RWPE2 (cell line): ENCODE results near the gene RCBTB1.

ENCODE experiments used
- ATAC-seq: fragments of 200-7000 bp; cut with Tn5 transposase; 3 replicates; pipeline ENCODE4 v1.9.1; 2021; ENCODE audit warnings: low read depth
- DNase-seq: peaks from one replicate; pipeline ENCODE4 v3.0.0-alpha.2; 2020; ENCODE audit warnings: low spot score
- H3K27ac ChIP-seq: fragments of 450-650 bp; 2 replicates; pipeline ENCODE4 v1.5.1; 2017; ENCODE audit warnings: mild to moderate bottlenecking; ENCODE audit not compliant: poor library complexity, severe bottlenecking
- H3K27me3 ChIP-seq: fragments of 250-450 bp; sonication (Bioruptor Pico); 2 replicates; pipeline ENCODE4 v1.5.1; 2021; ENCODE audit warnings: mild to moderate bottlenecking, moderate library complexity; ENCODE audit not compliant: insufficient read depth, poor library complexity, severe bottlenecking
- H3K36me3 ChIP-seq: fragments of 250-450 bp; sonication (Bioruptor Pico); 2 replicates; pipeline ENCODE4 v1.5.1; 2020; ENCODE audit warnings: low read depth, mild to moderate bottlenecking, moderate library complexity
- H3K4me1 ChIP-seq: fragments of 250-450 bp; sonication (Bioruptor Pico); 2 replicates; pipeline ENCODE4 v1.5.1; 2021; ENCODE audit warnings: mild to moderate bottlenecking, moderate library complexity; ENCODE audit not compliant: insufficient read depth, poor library complexity, severe bottlenecking
- H3K4me3 ChIP-seq: fragments of 250-450 bp; sonication (Bioruptor Pico); 2 replicates; pipeline ENCODE4 v1.5.1; 2021; ENCODE audit warnings: mild to moderate bottlenecking, moderate library complexity; ENCODE audit not compliant: severe bottlenecking
- H3K9me3 ChIP-seq: fragments of 250-450 bp; sonication (Bioruptor Pico); 2 replicates; pipeline ENCODE4 v1.5.1; 2021; ENCODE audit warnings: mild to moderate bottlenecking, moderate library complexity; ENCODE audit not compliant: severe bottlenecking
- TF ChIP-seq, protein P1 (sequence below): fragments of 450-650 bp; IDR thresholded peaks from one replicate; pipeline ENCODE4 v1.5.1; 2017; ENCODE audit warnings: mild to moderate bottlenecking, moderate library complexity; ENCODE audit not compliant: poor library complexity, severe bottlenecking

RCBTB1 gene

DNA sequence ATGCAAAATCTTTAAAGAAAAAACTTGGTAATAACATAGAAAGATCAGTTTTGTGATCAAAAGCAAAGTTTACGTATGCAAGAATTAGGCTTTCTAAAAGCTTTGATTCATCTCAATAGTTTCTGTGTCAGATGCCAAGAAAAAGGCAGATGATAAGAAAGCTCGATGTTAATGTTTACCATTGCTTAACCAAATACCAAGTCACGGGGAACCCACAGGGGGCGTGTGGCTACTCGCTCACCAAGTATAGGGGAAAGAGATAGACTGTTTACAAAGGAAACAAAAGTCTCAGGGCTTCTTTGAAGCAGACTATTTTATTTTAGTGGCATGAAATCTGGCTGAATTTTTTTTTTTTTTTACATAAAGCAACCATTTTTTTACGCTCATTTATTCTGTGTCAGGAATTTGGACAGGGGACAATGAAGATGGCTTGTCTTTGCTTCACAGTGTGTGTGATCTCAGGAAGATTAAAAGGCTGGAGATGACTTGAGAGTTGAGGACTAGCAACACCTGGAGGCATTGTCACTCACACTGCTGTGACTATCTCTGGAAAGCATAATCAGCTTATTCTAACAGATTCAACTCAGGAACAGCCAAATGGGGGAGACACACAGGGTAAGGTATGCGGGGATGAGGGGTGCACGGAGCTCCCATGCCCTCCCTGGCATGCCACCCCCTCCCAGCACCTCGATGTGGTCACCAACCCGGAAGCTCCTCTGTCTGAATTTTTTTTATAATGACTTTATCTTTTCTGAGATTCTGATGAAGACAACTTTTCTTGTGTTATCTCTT lies 24.9 kb downstream of the RCBTB1 start:
- DNase-seq = no peak
- Histone ChIP-seq H3K4me3 (no peak overlapping the region), H3K9me3 (no peaks in the 10 kb centered on the region), H3K4me1 (no peaks in the 10 kb centered on the region), H3K27me3 (no peaks in the 10 kb centered on the region), H3K36me3 (peaks cover 8% of the 10 kb centered on the region), H3K27ac (no peak overlapping the region)
- TF ChIP-seq, protein P1, sequence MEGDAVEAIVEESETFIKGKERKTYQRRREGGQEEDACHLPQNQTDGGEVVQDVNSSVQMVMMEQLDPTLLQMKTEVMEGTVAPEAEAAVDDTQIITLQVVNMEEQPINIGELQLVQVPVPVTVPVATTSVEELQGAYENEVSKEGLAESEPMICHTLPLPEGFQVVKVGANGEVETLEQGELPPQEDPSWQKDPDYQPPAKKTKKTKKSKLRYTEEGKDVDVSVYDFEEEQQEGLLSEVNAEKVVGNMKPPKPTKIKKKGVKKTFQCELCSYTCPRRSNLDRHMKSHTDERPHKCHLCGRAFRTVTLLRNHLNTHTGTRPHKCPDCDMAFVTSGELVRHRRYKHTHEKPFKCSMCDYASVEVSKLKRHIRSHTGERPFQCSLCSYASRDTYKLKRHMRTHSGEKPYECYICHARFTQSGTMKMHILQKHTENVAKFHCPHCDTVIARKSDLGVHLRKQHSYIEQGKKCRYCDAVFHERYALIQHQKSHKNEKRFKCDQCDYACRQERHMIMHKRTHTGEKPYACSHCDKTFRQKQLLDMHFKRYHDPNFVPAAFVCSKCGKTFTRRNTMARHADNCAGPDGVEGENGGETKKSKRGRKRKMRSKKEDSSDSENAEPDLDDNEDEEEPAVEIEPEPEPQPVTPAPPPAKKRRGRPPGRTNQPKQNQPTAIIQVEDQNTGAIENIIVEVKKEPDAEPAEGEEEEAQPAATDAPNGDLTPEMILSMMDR = peak; percentile 35
- ATAC-seq = peak; percentile 48; the same call in 1 of the 3 replicates

DNA sequence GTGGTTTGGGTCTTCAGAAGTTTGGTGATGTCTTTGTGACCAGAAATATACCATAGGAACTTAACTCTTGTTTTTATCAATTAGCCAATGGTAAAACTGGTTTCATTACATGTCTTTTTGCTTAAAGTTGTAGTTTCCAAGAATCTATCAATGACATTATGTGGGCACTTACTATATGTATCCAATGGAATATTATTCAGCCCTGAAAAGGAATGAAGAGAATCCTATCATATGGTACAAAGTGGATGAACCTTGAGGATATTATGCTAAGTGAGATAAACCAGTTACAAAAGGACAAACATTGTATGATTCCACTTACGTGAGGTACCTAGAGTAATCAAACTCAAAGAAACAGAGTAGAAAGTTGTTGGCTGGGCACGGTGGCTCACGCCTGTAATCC lies 26.4 kb downstream of the RCBTB1 start:
- no peaks in the 10 kb centered on the region for H3K9me3 ChIP-seq
- DNase-seq = no peak
- H3K27me3 ChIP-seq = no peaks in the 10 kb centered on the region
- no peak overlapping the region for H3K4me3 ChIP-seq
- peaks cover 12% of the 10 kb centered on the region for H3K36me3 ChIP-seq
- no peaks in the 10 kb centered on the region for H3K4me1 ChIP-seq
- TF ChIP-seq, protein P1 = no peak
- ATAC-seq = no peak
- no peak overlapping the region for H3K27ac ChIP-seq

DNA sequence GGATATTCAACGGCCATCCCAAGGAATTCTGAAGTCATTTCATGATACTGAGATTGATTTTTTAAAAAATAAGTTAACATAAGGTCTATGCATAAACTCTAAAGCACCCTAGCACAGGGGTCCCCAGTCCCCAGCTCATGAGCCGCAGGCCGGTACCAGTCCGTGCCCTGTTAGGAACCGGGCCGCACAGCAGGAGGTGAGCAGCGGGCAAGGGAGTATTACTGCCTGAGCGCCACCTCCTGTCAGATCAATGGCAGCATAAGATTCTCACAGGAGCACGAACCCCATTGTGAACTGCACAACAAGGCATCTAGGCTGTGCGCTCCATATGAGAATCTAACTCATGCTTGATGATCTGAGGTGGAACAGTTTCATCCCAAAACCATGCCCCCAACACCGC lies 31.0 kb downstream of the RCBTB1 start:
- H3K4me1 ChIP-seq = no peaks in the 10 kb centered on the region
- no peak overlapping the region for H3K4me3 ChIP-seq
- no peaks in the 10 kb centered on the region for H3K9me3 ChIP-seq
- ATAC-seq (no peak), DNase-seq (no peak)
- H3K27ac ChIP-seq = no peak overlapping the region
- H3K36me3 ChIP-seq = peaks cover 12% of the 10 kb centered on the region
- TF ChIP-seq, protein P1 = no peak
- H3K27me3 ChIP-seq = no peaks in the 10 kb centered on the region

DNA sequence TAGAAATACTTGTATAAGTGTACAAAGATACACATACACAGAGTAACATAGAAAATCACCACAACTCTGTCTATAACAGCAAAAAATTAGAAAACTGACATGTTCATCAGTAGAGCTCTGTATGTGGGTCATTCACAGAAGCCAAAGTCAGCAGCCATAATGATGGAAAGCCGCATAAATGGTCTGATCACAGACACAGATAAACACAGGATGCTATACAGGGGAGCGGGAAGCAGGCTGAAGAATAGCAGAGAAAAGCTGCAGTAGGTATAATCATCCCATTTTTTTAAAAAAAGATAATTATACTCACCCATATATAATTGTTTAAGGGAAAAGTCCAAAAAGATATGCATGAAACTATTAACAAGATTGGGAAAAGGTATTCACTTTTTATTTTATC lies 31.5 kb downstream of the RCBTB1 start:
- ATAC-seq = no peak
- H3K36me3 ChIP-seq = peaks cover 13% of the 10 kb centered on the region
- TF ChIP-seq, protein P1 = no peak

More for the DNA sequence above, 31.5 kb downstream of the RCBTB1 start:
- no peaks in the 10 kb centered on the region for H3K27me3 ChIP-seq
- H3K4me3 ChIP-seq = no peak overlapping the region
- DNase-seq = no peak
- H3K4me1 ChIP-seq = no peaks in the 10 kb centered on the region
- H3K9me3 ChIP-seq = no peaks in the 10 kb centered on the region
- H3K27ac ChIP-seq = no peak overlapping the region
